ENCODE results near the gene GEN1. TPM values are rescaled to one million over a fixed set of nuclear protein-coding genes. Genes with fewer than 3 reads are reported as not detected.
A peak's percentile ranks its signal among the peaks of the same experiment; 100 is the strongest.

The GEN1 gene
- total RNA-seq, 2 experiments from 2014 or later, result 4.3 to 4.6 TPM

GRCh38 chr2:17719562-17720371 is 34.2 kb upstream of the GEN1 start:
- Mint-ChIP-seq H3K9me3 (no peaks in the 10 kb centered on the region), H3K4me1 (ENCODE audit: low read depth) (no peaks in the 10 kb centered on the region), H3K27ac (no peak overlapping the region), H3K27me3 (no peaks in the 10 kb centered on the region), H3K4me3 (no peak overlapping the region), H3K36me3 (ENCODE audit: low read depth) (peaks cover 50% of the 10 kb centered on the region)
- ATAC-seq (ENCODE audit: poor library complexity), result no peak
- peak; percentile 87 for TF ChIP-seq CTCF (IDR thresholded peaks at IDR 0.05)
- peaks cover 50% of the 10 kb centered on the region for H3K36me3 ChIP-seq (ENCODE audit: insufficient read depth, low read length)
- no peaks in the 10 kb centered on the region for H3K9me3 ChIP-seq (ENCODE audit: control insufficient read depth in 1 of 2, insufficient read depth in 1 of 2, low read length in 2 of 2)
- ChIA-PET POLR2A (interaction anchor here (0.6 to 2.4 kb wide), 2 partner anchors 34 to 48 kb away, joined by 3 to 6 read pairs; partner anchors contain the start of genes GEN1 and SMC6), CTCF (interaction anchor here (1.6 to 1.9 kb wide), 2 partner anchors 11 to 36 kb away, joined by 5 to 8 read pairs; no protein-coding TSS in a partner anchor)
- H3K27me3 ChIP-seq (ENCODE audit: control insufficient read depth in 1 of 2, insufficient read depth in 2 of 2, low read length in 2 of 2), result no peaks in the 10 kb centered on the region
- H3K27ac ChIP-seq (ENCODE audit: low read depth in 1 of 2, low read length in 2 of 2), result no peak overlapping the region
- H3K4me3 ChIP-seq (ENCODE audit: low read length), result no peak overlapping the region
- DNase-seq, result peak in 3 of 14 experiments; percentile 27 to 35 (median 34)
- no peaks in the 10 kb centered on the region for H3K4me1 ChIP-seq (ENCODE audit: insufficient read depth, low read length)
- intact Hi-C loops (cut with DNase I, micrococcal nuclease), result loop anchor here in 1 of 2 experiments (5.0 kb wide), 2 partner anchors 458 to 658 kb away; no protein-coding TSS in a partner anchor

DNA sequence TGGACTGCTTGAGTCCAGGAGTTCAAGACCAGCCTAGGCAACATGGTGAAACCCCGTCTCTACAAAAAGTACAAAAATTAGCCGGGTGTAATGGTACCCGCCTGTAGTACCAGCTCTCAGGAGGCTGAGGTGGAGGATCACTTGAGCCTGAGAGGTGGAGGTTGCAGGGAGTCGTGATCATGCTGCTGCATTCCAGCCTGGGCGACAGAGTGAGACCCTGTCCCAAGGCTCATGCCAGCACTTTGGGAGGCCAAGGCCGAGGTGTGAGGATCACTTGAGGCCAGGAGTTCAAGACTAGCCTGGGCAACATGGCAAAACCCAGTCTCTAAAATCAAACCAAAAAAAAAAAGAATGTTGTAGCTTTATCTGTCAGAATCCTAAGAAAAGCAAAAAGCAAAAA is 25.7 kb upstream of the GEN1 start:
- H3K27ac ChIP-seq (ENCODE audit: low read depth in 1 of 2, low read length in 2 of 2), result no peak overlapping the region
- DNase-seq (no peak), ATAC-seq (ENCODE audit: poor library complexity) (no peak)
- ChIA-PET CTCF (interaction anchor here (1.0 kb wide), 1 partner anchor 8 kb away, joined by 3 read pairs; no protein-coding TSS in a partner anchor), POLR2A (no interaction called here)
- Mint-ChIP-seq H3K9me3 (no peaks in the 10 kb centered on the region), H3K27me3 (no peaks in the 10 kb centered on the region), H3K4me1 (ENCODE audit: low read depth) (no peaks in the 10 kb centered on the region), H3K27ac (no peak overlapping the region), H3K4me3 (no peak overlapping the region), H3K36me3 (ENCODE audit: low read depth) (peaks cover 47% of the 10 kb centered on the region)
- no peak overlapping the region for H3K4me3 ChIP-seq (ENCODE audit: low read length)
- TF ChIP-seq CTCF (IDR thresholded peaks at IDR 0.05), result no peak
- no peaks in the 10 kb centered on the region for H3K9me3 ChIP-seq (ENCODE audit: control insufficient read depth in 1 of 2, insufficient read depth in 1 of 2, low read length in 2 of 2)
- no peaks in the 10 kb centered on the region for H3K27me3 ChIP-seq (ENCODE audit: control insufficient read depth in 1 of 2, insufficient read depth in 2 of 2, low read length in 2 of 2)
- no peaks in the 10 kb centered on the region for H3K4me1 ChIP-seq (ENCODE audit: insufficient read depth, low read length)
- intact Hi-C loops (cut with DNase I, micrococcal nuclease), result no loop called here
- H3K36me3 ChIP-seq (ENCODE audit: insufficient read depth, low read length), result peaks cover 27% of the 10 kb centered on the region

- no peak overlapping the region for H3K27ac ChIP-seq (ENCODE audit: low read depth in 1 of 2, low read length in 2 of 2)
- DNase-seq, result no peak
- H3K4me1 Mint-ChIP-seq (ENCODE audit: low read depth), result no peaks in the 10 kb centered on the region
- H3K9me3 Mint-ChIP-seq, result no peaks in the 10 kb centered on the region
- H3K27ac Mint-ChIP-seq, result no peak overlapping the region
- H3K27me3 Mint-ChIP-seq, result no peaks in the 10 kb centered on the region
- H3K27me3 ChIP-seq (ENCODE audit: control insufficient read depth in 1 of 2, insufficient read depth in 2 of 2, low read length in 2 of 2), result no peaks in the 10 kb centered on the region
- H3K4me3 Mint-ChIP-seq, result no peak overlapping the region
- ATAC-seq (ENCODE audit: poor library complexity), result no peak
- H3K36me3 ChIP-seq (ENCODE audit: insufficient read depth, low read length), result peaks cover 26% of the 10 kb centered on the region
- intact Hi-C loops (cut with DNase I, micrococcal nuclease), result no loop called here
- ChIA-PET POLR2A (no interaction called here), CTCF (no interaction called here)
- H3K9me3 ChIP-seq (ENCODE audit: control insufficient read depth in 1 of 2, insufficient read depth in 1 of 2, low read length in 2 of 2), result no peaks in the 10 kb centered on the region
- no peak overlapping the region for H3K4me3 ChIP-seq (ENCODE audit: low read length)
- H3K36me3 Mint-ChIP-seq (ENCODE audit: low read depth), result peaks cover 61% of the 10 kb centered on the region
- no peak for TF ChIP-seq CTCF (IDR thresholded peaks at IDR 0.05)
- no peaks in the 10 kb centered on the region for H3K4me1 ChIP-seq (ENCODE audit: insufficient read depth, low read length)
Measured at GRCh38 chr2:17729880-17730279, 24.1 kb upstream of the GEN1 start.
